A673 (cell line): ENCODE data around the gene DNAAF5. TPM values are rescaled to one million over a fixed set of nuclear protein-coding genes. Genes with fewer than 3 reads are reported as not detected.

Experiments
- BruUV-seq: library from RNA; stranded (reverse); fragments of 400-500 nt; replicated peaks from 2 replicates; lab custom pipeline; 2021; lab: Mats Ljungman, UMichigan
- CTCF ChIA-PET: fragments of 300-600 bp; sonication (Branson Sonifier 250); formaldehyde crosslinking; loops from one replicate; lab custom pipeline; 2022; ENCODE audit warnings: antibody characterized with exemption; lab: Charles Lee
- POLR2A ChIA-PET: fragments of 300-600 bp; sonication (Branson Sonifier 250); formaldehyde crosslinking; loops from one replicate; lab custom pipeline; 2022; ENCODE audit warnings: antibody characterized with exemption; ENCODE audit not compliant: low non-redundant PET; lab: Charles Lee
- DNase-seq: peaks from one replicate; pipeline ENCODE4 v3.0.0-alpha.2; 2015; ENCODE audit warnings: low spot score
- H3K27ac ChIP-seq: fragments of 200-600 bp; sonication (generic); 2 replicates; pipeline ENCODE4 v1.5.1; 2016; ENCODE audit warnings: mixed run types, low read depth, mild to moderate bottlenecking, mixed read lengths, antibody characterized with exemption, low read length; ENCODE audit not compliant: poor library complexity, severe bottlenecking
- H3K27me3 ChIP-seq: fragments of 200-600 bp; sonication (generic); replicated peaks from 2 replicates; pipeline ENCODE4 v1.6.1; 2017; ENCODE audit warnings: mixed run types, low read depth, mild to moderate bottlenecking, mixed read lengths, antibody characterized with exemption, low read length; ENCODE audit not compliant: insufficient read depth, poor library complexity
- H3K36me3 ChIP-seq: fragments of 200-600 bp; sonication (generic); 2 replicates; pipeline ENCODE4 v1.6.1; 2016; ENCODE audit warnings: mixed run types, mild to moderate bottlenecking, mixed read lengths, antibody characterized with exemption, low read length; ENCODE audit not compliant: insufficient read depth, poor library complexity, severe bottlenecking
- H3K4me1 ChIP-seq: fragments of 200-600 bp; sonication (generic); 2 replicates; pipeline ENCODE4 v1.6.1; 2017; ENCODE audit warnings: mixed run types, mild to moderate bottlenecking, mixed read lengths, antibody characterized with exemption, low read length; ENCODE audit not compliant: insufficient read depth, poor library complexity, severe bottlenecking
- H3K4me3 ChIP-seq: fragments of 200-600 bp; sonication (generic); 2 replicates; pipeline ENCODE4 v1.5.1; 2016; ENCODE audit warnings: low read depth, mixed run types, mild to moderate bottlenecking, mixed read lengths, low read length; ENCODE audit not compliant: poor library complexity, severe bottlenecking
- H3K9me3 ChIP-seq: fragments of 200-600 bp; sonication (generic); 2 replicates; pipeline ENCODE4 v1.6.1; 2016; ENCODE audit warnings: mixed run types, low read depth, mild to moderate bottlenecking, mixed read lengths, antibody characterized with exemption, low read length; ENCODE audit not compliant: poor library complexity, severe bottlenecking
- EZH2 ChIP-seq: fragments of 200-600 bp; sonication (generic); IDR thresholded peaks from 2 replicates; pipeline ENCODE4 v1.6.1; 2017; ENCODE audit warnings: borderline replicate concordance, low read depth, mild to moderate bottlenecking, mixed read lengths, antibody characterized with exemption, low read length; ENCODE audit not compliant: poor library complexity, severe bottlenecking
- intact Hi-C: fragments of 100-400 bp; cut with micrococcal nuclease; formaldehyde crosslinking; loops from one replicate; pipeline ENCODE4 v1.10.0; 2022; ENCODE audit not compliant: unreplicated experiment
- total RNA-seq: library from RNA; stranded (reverse); gene quantifications from 2 replicates; pipeline ENCODE4 v1.2.3, GENCODE V29; 2021
- TF ChIP-seq, protein P1 (sequence below): fragments of 300-800, 200-600 bp; sonication (generic); conservative IDR thresholded peaks from 2 replicates; pipeline ENCODE4 v1.5.1; 2017; ENCODE audit warnings: low read depth, mild to moderate bottlenecking, antibody characterized with exemption, low read length, moderate library complexity, mixed read lengths

DNAAF5 gene
- total RNA-seq, 1 experiment from 2014 or later = 78.1 TPM

DNA sequence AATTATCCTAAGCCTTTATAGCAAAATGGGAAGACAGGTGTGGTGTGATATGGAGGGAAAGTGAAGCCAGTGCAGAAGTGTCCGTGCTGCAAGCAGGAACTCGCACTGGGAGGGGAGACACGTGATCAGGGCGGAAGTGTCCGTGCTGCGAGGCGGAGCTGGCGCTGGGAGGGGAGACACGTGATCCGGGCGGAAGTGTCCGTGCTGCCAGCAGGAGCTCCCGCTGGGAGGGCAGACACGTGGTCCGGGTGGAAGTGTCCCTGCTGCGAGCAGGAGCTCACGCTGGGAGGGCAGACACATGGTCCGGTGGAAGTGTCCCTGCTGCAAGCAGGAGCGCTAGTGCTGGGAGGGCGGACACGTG is 41.1 kb downstream of the DNAAF5 start:
- Histone ChIP-seq H3K4me3 (peak overlapping the region; percentile 29), H3K27ac (peak overlapping the region; percentile 97), H3K9me3 (no peaks in the 10 kb centered on the region), H3K4me1 (peaks cover 32% of the 10 kb centered on the region), H3K27me3 (no peaks in the 10 kb centered on the region), H3K36me3 (peaks cover 45% of the 10 kb centered on the region)
- ChIA-PET POLR2A (interaction anchor here (0.6 kb wide), 1 partner anchor 434 kb away, joined by 4 read pairs; no protein-coding TSS in a partner anchor), CTCF (interaction anchor here (1.0 kb wide), 1 partner anchor 434 kb away, joined by 3 read pairs; no protein-coding TSS in a partner anchor)
- BruUV-seq = no TSS peak
- TF ChIP-seq EZH2 = no peak
- TF ChIP-seq, protein P1, sequence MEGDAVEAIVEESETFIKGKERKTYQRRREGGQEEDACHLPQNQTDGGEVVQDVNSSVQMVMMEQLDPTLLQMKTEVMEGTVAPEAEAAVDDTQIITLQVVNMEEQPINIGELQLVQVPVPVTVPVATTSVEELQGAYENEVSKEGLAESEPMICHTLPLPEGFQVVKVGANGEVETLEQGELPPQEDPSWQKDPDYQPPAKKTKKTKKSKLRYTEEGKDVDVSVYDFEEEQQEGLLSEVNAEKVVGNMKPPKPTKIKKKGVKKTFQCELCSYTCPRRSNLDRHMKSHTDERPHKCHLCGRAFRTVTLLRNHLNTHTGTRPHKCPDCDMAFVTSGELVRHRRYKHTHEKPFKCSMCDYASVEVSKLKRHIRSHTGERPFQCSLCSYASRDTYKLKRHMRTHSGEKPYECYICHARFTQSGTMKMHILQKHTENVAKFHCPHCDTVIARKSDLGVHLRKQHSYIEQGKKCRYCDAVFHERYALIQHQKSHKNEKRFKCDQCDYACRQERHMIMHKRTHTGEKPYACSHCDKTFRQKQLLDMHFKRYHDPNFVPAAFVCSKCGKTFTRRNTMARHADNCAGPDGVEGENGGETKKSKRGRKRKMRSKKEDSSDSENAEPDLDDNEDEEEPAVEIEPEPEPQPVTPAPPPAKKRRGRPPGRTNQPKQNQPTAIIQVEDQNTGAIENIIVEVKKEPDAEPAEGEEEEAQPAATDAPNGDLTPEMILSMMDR = no peak
- intact Hi-C loops = no loop called here
- peak; percentile 89 for DNase-seq

DNA sequence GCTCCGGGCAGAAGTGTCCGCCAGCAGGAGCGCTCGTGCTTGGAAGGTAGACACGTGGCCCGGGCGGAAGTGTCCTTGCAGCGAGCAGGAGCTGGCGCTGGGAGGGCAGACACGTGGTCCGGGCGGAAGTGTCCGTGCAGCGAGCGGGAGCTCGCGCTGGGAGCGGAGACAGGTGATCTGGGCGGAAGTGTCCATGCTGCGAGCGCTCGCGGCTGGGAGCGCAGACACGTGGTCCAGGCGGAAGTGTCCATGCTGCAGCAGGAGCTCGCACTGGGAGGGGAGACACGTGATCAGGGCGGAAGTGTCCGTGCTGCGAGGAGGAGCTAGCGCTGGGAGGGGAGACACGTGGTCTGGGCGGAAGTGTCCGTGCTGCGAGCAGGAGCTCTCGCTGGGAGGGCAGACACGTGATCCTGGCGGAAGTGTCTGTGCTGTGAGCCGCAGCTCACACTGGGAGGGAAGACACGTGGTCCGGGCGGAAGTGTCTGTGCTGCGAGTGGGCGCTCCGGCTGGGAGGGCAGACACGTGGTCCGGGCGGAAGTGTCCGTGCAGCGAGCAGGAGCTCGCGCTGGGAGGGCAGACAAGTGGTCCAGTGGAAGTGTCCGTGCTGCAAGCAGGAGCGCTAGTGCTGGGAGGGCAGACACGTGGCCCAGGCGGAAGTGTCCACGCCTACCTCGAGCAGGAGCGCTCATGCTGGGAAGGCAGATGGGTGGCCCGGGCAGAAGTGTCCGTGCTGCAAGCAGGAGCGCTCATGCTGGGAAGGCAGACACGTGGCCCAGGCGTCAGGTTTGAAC is 41.6 kb downstream of the DNAAF5 start:
- peak overlapping the region; percentile 97 for H3K27ac ChIP-seq
- BruUV-seq = no TSS peak
- intact Hi-C loops = no loop called here
- no peaks in the 10 kb centered on the region for H3K27me3 ChIP-seq
- H3K4me3 ChIP-seq = peak overlapping the region; percentile 29
- H3K4me1 ChIP-seq = peaks cover 32% of the 10 kb centered on the region
- ChIA-PET POLR2A (interaction anchor here (0.6 to 0.7 kb wide), 3 partner anchors 132 to 435 kb away, joined by 3 to 8 read pairs (median 4); no protein-coding TSS in a partner anchor), CTCF (interaction anchor here (0.7 to 1.0 kb wide), 2 partner anchors 352 to 435 kb away, joined by 3 to 6 read pairs; no protein-coding TSS in a partner anchor)
- no peak for TF ChIP-seq EZH2
- TF ChIP-seq, protein P1 = no peak
- peaks cover 39% of the 10 kb centered on the region for H3K36me3 ChIP-seq
- peak; percentile 96 for DNase-seq
- no peaks in the 10 kb centered on the region for H3K9me3 ChIP-seq

DNA sequence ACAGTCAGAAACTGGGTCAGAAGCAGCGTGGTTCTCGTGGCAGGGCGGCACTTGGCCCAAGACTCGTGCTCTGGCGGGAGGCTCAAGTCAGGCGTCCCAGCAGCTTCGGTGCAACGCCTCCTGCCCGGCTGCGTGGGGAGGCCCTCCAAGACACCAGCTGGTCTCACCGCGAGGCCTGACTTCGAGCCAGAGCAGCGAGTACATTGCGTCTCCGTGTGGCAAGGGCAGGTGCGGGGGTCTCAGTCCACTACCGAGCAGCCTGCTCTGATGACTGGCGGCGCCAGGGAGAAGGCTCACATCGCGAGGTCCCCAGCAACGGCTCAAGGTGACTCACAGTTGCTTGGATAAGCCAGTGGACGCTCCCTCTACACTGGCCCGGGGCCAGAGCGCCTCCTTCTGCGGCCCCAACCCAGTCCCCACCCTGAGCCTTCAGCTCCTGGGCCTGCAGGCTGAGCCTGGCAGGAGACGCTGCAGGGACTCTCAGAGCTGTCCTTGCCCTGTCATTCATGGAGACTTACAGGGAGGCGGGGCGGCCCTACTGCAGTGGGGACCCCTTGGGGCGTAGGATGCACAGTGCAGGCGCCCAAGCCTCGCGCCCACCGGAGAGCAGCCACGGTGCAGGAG is 42.5 kb downstream of the DNAAF5 start:
- H3K36me3 ChIP-seq = peaks cover 33% of the 10 kb centered on the region
- peak overlapping the region; percentile 97 for H3K27ac ChIP-seq
- intact Hi-C loops = no loop called here
- H3K4me3 ChIP-seq = peak overlapping the region; percentile 23
- H3K27me3 ChIP-seq = no peaks in the 10 kb centered on the region
- TF ChIP-seq, protein P1 = peak; percentile 45; the same call in 1 of the 2 replicates
- no peak for TF ChIP-seq EZH2
- POLR2A ChIA-PET = no interaction called here
- CTCF ChIA-PET = no interaction called here
- no peaks in the 10 kb centered on the region for H3K9me3 ChIP-seq
- BruUV-seq = no TSS peak
- peaks cover 32% of the 10 kb centered on the region for H3K4me1 ChIP-seq
- DNase-seq = peak; percentile 74
